Neural progenitor cell (in vitro differentiated cells): Measurements from ENCODE around the gene TMEM204. TPM values are rescaled to one million over a fixed set of nuclear protein-coding genes. Genes with fewer than 3 reads are reported as not detected.

ENCODE experiments used
- DNase-seq: peaks from one replicate; pipeline ENCODE4 v3.0.0-alpha.2; 2016; ENCODE audit warnings: low spot score
- H2AFZ ChIP-seq: fragments of 200-600 bp; sonication (generic); replicated peaks from 2 replicates; pipeline ENCODE4 v1.6.1; 2016; ENCODE audit warnings: antibody characterized with exemption
- H3F3A ChIP-seq: fragments of 200-600 bp; sonication (generic); 2 replicates; pipeline ENCODE4 v1.6.1; 2016; ENCODE audit warnings: antibody characterized with exemption, low read depth
- H3K27ac ChIP-seq: fragments of 200-600 bp; sonication (generic); 2 replicates; pipeline ENCODE4 v1.5.1; 2016; ENCODE audit warnings: mild to moderate bottlenecking
- H3K27me3 ChIP-seq: fragments of 200-600 bp; sonication (generic); 2 replicates; pipeline ENCODE4 v1.6.1; 2016; ENCODE audit warnings: mild to moderate bottlenecking, moderate library complexity
- H3K36me3 ChIP-seq: fragments of 200-600 bp; sonication (generic); 2 replicates; pipeline ENCODE4 v1.5.1; 2016
- H3K4me1 ChIP-seq: fragments of 200-600 bp; sonication (generic); 2 replicates; pipeline ENCODE4 v1.6.1; 2016; ENCODE audit warnings: mixed run types
- H3K4me2 ChIP-seq: fragments of 200-600 bp; sonication (generic); 2 replicates; pipeline ENCODE4 v1.6.1; 2016
- H3K4me3 ChIP-seq: fragments of 200-600 bp; sonication (generic); 2 replicates; pipeline ENCODE4 v1.5.1; 2016
- H3K79me2 ChIP-seq: fragments of 200-600 bp; sonication (generic); 2 replicates; pipeline ENCODE4 v1.6.1; 2016; ENCODE audit warnings: low read depth
- H3K9ac ChIP-seq: fragments of 200-600 bp; sonication (generic); 2 replicates; pipeline ENCODE4 v1.6.1; 2016
- H3K9me3 ChIP-seq: fragments of 200-600 bp; sonication (generic); 2 replicates; pipeline ENCODE4 v1.5.1; 2016; ENCODE audit warnings: low read depth
- H4K20me1 ChIP-seq: fragments of 200-600 bp; sonication (generic); 2 replicates; pipeline ENCODE4 v1.6.1; 2016; ENCODE audit warnings: low read depth
- H3K27ac Mint-ChIP-seq: 3 replicates; pipeline ENCODE4 v1.8.0; 2021; ENCODE audit warnings: mixed read lengths
- H3K27me3 Mint-ChIP-seq: 2 replicates; pipeline ENCODE4 v1.8.0; 2022; ENCODE audit warnings: low read depth, mild to moderate bottlenecking, inconsistent platforms, moderate library complexity, mixed read lengths; ENCODE audit not compliant: insufficient read depth
- H3K36me3 Mint-ChIP-seq: 3 replicates; pipeline ENCODE4 v1.8.0; 2021; ENCODE audit warnings: mixed read lengths
- H3K4me1 Mint-ChIP-seq: 3 replicates; pipeline ENCODE4 v1.8.0; 2021; ENCODE audit warnings: mixed read lengths
- H3K4me3 Mint-ChIP-seq: 3 replicates; pipeline ENCODE4 v1.8.0; 2021; ENCODE audit warnings: mild to moderate bottlenecking, moderate library complexity, mixed read lengths
- H3K9me3 Mint-ChIP-seq: 3 replicates; pipeline ENCODE4 v1.8.0; 2020; ENCODE audit warnings: mixed read lengths
- CTCF ChIP-seq: fragments of 200-600 bp; sonication (generic); IDR thresholded peaks from 2 replicates; pipeline ENCODE4 v1.5.1; 2017; ENCODE audit warnings: antibody characterized with exemption, mild to moderate bottlenecking
- EZH2 ChIP-seq: fragments of 200-600 bp; sonication (generic); IDR thresholded peaks from 2 replicates; pipeline ENCODE4 v1.6.1; 2017; ENCODE audit warnings: antibody characterized with exemption, mild to moderate bottlenecking, moderate library complexity
- EZH2phosphoT487 ChIP-seq: fragments of 200-600 bp; sonication (generic); IDR thresholded peaks from 2 replicates; pipeline ENCODE4 v1.6.1; 2017; ENCODE audit warnings: antibody characterized with exemption
- total RNA-seq: library from RNA; depleted of rRNA; stranded (reverse); fragments of >200 nt; gene quantifications from 2 replicates; pipeline ENCODE4 v1.2.3, GENCODE V29; 2015; ENCODE audit warnings: low replicate concordance

Gene TMEM204
- total RNA-seq, 1 donor from 2014 or later, result not detected

GRCh38 chr16:1530883-1531637 is 2.4 kb upstream of the TMEM204 start:
- Histone ChIP-seq H3K36me3 (no peaks in the 10 kb centered on the region), H3K27me3 (no peaks in the 10 kb centered on the region), H3K9me3 (no peaks in the 10 kb centered on the region), H3K79me2 (no peaks in the 10 kb centered on the region), H3K4me2 (no peak overlapping the region), H4K20me1 (no peaks in the 10 kb centered on the region), H3K4me1 (no peaks in the 10 kb centered on the region), H2AFZ (no peak overlapping the region), H3K27ac (no peak overlapping the region), H3K9ac (no peak overlapping the region), H3K4me3 (no peak overlapping the region), H3F3A (no peaks in the 10 kb centered on the region)
- H3K9me3 Mint-ChIP-seq, result no peaks in the 10 kb centered on the region
- no peaks in the 10 kb centered on the region for H3K27me3 Mint-ChIP-seq
- H3K4me3 Mint-ChIP-seq, result no peak overlapping the region
- H3K27ac Mint-ChIP-seq, result no peak overlapping the region
- no peak for TF ChIP-seq CTCF
- TF ChIP-seq EZH2, result no peak
- no peak for TF ChIP-seq EZH2phosphoT487
- no peak for DNase-seq
- no peaks in the 10 kb centered on the region for H3K36me3 Mint-ChIP-seq
- H3K4me1 Mint-ChIP-seq, result peaks cover 8% of the 10 kb centered on the region

- no peaks in the 10 kb centered on the region for H3K36me3 ChIP-seq
- TF ChIP-seq EZH2phosphoT487 (no peak), EZH2 (no peak), CTCF (no peak)
- no peak overlapping the region for H3K4me2 ChIP-seq
These were observed 1.9 kb upstream of the TMEM204 start for GRCh38 chr16:1531638-1531910.

GRCh38 chr16:1532081-1532760 is 1.2 kb upstream of the TMEM204 start:
- H3K9me3 ChIP-seq, result no peaks in the 10 kb centered on the region
- no peak overlapping the region for H3K4me3 ChIP-seq
- H3K79me2 ChIP-seq, result no peaks in the 10 kb centered on the region
- H3K4me1 Mint-ChIP-seq, result peaks cover 10% of the 10 kb centered on the region
- no peaks in the 10 kb centered on the region for H3K27me3 Mint-ChIP-seq
- H4K20me1 ChIP-seq, result no peaks in the 10 kb centered on the region
- no peak overlapping the region for H3K27ac Mint-ChIP-seq
- no peak overlapping the region for H2AFZ ChIP-seq
- no peaks in the 10 kb centered on the region for H3K36me3 ChIP-seq
- H3K27ac ChIP-seq, result no peak overlapping the region
- no peak overlapping the region for H3K4me3 Mint-ChIP-seq
- peaks cover 2% of the 10 kb centered on the region for H3K36me3 Mint-ChIP-seq
- H3K4me2 ChIP-seq, result no peak overlapping the region
- TF ChIP-seq EZH2 (no peak), EZH2phosphoT487 (no peak), CTCF (no peak)
- no peak overlapping the region for H3K9ac ChIP-seq
- no peaks in the 10 kb centered on the region for H3K4me1 ChIP-seq
- no peak for DNase-seq
- no peaks in the 10 kb centered on the region for H3F3A ChIP-seq
- H3K27me3 ChIP-seq, result no peaks in the 10 kb centered on the region
- no peaks in the 10 kb centered on the region for H3K9me3 Mint-ChIP-seq

More at GRCh38 chr16:1531638-1531910, 1.9 kb upstream of the TMEM204 start:
- no peaks in the 10 kb centered on the region for H3K4me1 ChIP-seq
- no peak overlapping the region for H3K27ac ChIP-seq
- Mint-ChIP-seq H3K27me3 (no peaks in the 10 kb centered on the region), H3K27ac (no peak overlapping the region), H3K4me1 (peaks cover 9% of the 10 kb centered on the region), H3K36me3 (peaks cover under 1% of the 10 kb centered on the region), H3K9me3 (no peaks in the 10 kb centered on the region), H3K4me3 (no peak overlapping the region)
- no peaks in the 10 kb centered on the region for H3K79me2 ChIP-seq
- no peak overlapping the region for H2AFZ ChIP-seq
- no peak for DNase-seq
- no peaks in the 10 kb centered on the region for H3F3A ChIP-seq
- no peaks in the 10 kb centered on the region for H3K9me3 ChIP-seq
- no peaks in the 10 kb centered on the region for H4K20me1 ChIP-seq
- H3K9ac ChIP-seq, result no peak overlapping the region
- H3K4me3 ChIP-seq, result no peak overlapping the region
- H3K27me3 ChIP-seq, result no peaks in the 10 kb centered on the region
